Stromal cell of bone marrow (primary cell): ENCODE data around the gene EVPL.

ENCODE experiments used
- DNase-seq: peaks from one replicate; pipeline ENCODE4 v3.0.0-alpha.2; 2012; ENCODE audit warnings: low read depth

EVPL gene

GRCh38 chr17:75959051-75959838 is 67.9 kb downstream of the EVPL start:
- no peak for DNase-seq
